ENCODE results near the gene CAP1.

The CAP1 gene

DNA sequence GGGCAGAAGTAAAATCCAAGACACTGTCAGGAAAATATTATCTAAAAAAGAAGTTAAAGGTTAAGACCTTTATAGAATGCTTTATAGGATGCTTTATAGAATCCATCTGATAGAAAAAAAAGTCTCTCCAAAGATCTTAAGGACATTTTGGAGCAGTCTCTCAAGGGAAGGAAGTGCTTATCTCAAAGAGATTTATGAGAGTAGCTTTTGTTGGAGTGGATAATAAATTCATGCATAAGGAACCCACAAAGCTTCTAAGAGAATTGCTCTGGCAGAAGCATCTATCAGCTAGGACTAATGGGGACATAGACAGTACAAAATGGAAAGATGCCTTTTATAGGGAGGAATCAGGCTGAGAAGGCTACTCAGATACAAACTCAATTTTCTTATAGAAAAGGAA lies 12.9 kb upstream of the CAP1 start:
- H3K27me3 ChIP-seq = peaks cover 0 to 13% of the 10 kb centered on the region in 2 donors
- no peaks in the 10 kb centered on the region for H3K4me1 ChIP-seq
- H3K27ac ChIP-seq = no peak overlapping the region
- no peak overlapping the region for H3K4me3 ChIP-seq
- TF ChIP-seq, protein P1, sequence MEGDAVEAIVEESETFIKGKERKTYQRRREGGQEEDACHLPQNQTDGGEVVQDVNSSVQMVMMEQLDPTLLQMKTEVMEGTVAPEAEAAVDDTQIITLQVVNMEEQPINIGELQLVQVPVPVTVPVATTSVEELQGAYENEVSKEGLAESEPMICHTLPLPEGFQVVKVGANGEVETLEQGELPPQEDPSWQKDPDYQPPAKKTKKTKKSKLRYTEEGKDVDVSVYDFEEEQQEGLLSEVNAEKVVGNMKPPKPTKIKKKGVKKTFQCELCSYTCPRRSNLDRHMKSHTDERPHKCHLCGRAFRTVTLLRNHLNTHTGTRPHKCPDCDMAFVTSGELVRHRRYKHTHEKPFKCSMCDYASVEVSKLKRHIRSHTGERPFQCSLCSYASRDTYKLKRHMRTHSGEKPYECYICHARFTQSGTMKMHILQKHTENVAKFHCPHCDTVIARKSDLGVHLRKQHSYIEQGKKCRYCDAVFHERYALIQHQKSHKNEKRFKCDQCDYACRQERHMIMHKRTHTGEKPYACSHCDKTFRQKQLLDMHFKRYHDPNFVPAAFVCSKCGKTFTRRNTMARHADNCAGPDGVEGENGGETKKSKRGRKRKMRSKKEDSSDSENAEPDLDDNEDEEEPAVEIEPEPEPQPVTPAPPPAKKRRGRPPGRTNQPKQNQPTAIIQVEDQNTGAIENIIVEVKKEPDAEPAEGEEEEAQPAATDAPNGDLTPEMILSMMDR (IDR thresholded peaks at IDR 0.05) = no peak
- DNase-seq = no peak
- peaks cover 0 to 4% (median 0%) of the 10 kb centered on the region in 3 donors for H3K9me3 ChIP-seq
- no peaks in the 10 kb centered on the region for H3K36me3 ChIP-seq
- intact Hi-C loops (cut with DNase I; ENCODE audit: low total_unique reads) = no loop called here

DNA sequence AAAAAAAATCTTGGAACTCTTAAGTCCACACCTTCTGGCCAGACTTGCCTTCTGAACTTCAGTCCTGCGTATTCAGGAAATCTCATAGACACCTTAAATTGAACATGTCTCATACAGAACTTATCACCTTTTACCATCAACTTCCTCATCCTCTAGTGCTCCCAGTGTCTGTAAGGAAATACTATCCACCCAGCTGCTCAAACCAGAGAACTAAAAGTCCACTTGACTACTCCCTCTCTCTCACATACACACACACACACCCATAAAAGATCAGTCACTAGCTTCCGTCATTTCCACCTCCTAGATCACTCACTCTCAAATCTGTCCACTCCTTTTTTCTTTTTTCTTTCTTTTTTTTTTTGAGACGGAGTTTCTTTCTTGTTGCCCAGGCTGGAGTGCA lies 10.9 kb upstream of the CAP1 start:
- no peak for DNase-seq
- Histone ChIP-seq H3K9me3 (no peaks in the 10 kb centered on the region), H3K4me3 (no peak overlapping the region), H3K4me1 (no peaks in the 10 kb centered on the region), H3K27ac (no peak overlapping the region), H3K36me3 (no peaks in the 10 kb centered on the region), H3K27me3 (peaks cover 0 to 9% of the 10 kb centered on the region in 2 donors)
- intact Hi-C loops (cut with DNase I; ENCODE audit: low total_unique reads) = no loop called here
- TF ChIP-seq, protein P1 (IDR thresholded peaks at IDR 0.05) = no peak

DNA sequence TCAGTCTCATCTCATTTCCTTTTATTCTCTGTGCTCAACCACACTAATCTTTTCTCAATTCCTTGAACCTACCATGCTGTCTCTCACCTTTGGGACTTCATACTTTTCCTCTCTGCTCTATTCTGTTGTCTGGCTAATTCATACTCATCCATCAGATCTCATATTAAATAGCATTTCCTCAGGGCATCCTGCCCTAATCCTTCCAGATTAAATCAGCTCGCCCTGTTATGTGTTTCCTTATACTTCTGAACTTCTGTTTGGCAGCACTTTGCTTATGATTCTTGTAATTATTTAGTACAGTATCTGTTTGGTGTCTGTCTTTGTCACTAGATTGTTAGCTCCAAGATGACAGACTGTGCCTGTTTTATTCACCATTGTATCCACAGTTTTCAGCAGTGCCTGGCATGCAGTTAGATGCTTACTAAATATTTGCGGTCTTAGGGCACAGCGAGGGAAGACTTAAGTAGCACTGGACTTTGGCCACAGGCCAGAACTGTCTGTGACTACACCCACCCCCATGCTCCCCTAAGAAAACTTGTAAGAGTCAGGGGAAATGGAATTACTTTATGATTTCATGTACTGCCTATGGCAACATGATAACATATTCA lies 9.9 kb upstream of the CAP1 start:
- Histone ChIP-seq H3K27ac (no peak overlapping the region), H3K36me3 (no peaks in the 10 kb centered on the region), H3K27me3 (peaks cover 0 to 6% of the 10 kb centered on the region in 2 donors), H3K4me3 (no peak overlapping the region), H3K4me1 (no peaks in the 10 kb centered on the region), H3K9me3 (no peaks in the 10 kb centered on the region)
- TF ChIP-seq, protein P1 (IDR thresholded peaks at IDR 0.05) = no peak
- intact Hi-C loops (cut with DNase I; ENCODE audit: low total_unique reads) = no loop called here
- no peak for DNase-seq

DNA sequence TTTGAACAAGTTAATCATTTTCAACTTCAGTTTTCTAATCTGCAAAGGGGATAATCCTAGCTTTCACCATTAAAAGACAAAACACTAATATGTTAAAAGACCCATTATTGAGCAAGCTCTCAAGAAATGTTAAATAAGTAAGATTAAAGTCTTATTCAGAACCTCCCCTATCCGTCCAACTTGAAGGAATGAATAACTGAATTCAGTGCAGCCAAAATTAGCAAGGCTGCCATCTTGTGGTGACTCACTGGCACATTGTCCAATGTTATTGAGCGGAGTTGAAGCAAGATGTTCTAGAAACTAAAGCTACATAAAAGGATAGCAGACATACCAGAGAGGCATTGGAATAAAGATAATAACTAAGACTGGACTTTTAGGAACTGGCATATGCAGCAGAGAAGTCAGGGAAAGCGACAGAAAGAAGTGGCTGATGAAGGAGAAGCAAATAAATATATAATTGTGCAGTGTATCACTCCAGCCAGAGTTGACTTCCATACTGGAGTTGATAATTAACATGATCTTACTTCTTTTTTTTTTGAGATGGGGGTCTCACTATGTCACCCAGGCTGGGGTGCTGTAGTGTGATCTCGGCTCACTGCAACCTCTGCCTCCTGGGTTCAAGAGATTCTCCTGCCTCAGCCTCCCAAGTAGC lies 8.2 kb upstream of the CAP1 start:
- H3K9me3 ChIP-seq = no peaks in the 10 kb centered on the region
- H3K27me3 ChIP-seq = no peaks in the 10 kb centered on the region
- H3K4me1 ChIP-seq = peaks cover 0 to 14% (median 13%) of the 10 kb centered on the region in 4 donors
- intact Hi-C loops (cut with DNase I; ENCODE audit: low total_unique reads) = no loop called here
- H3K27ac ChIP-seq = no peak overlapping the region
- no peak overlapping the region for H3K4me3 ChIP-seq
- peak in 1 of 2 donors; percentile 41 for DNase-seq
- H3K36me3 ChIP-seq = no peaks in the 10 kb centered on the region
- TF ChIP-seq, protein P1 (IDR thresholded peaks at IDR 0.05) = peak; percentile 43 to 44

DNA sequence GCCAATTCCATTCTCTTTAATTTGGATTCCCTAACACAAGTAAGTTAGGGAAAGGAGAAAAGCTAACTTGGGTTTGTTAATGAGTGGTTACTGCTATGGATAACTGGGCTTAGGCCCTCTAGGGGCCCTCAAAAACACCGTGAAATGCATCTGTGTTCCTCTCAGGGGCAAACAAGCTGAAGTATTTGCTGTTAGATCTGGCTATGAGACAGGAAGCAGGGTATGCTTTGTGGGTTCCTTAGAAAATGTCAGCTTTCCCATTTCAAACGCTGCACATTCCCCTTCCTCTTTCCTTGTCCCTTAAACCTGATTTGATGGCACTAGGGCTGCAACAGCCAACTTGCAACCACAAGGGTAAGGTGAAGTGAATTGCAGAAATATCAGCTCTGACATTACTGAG lies 5.7 kb upstream of the CAP1 start:
- Histone ChIP-seq H3K4me3 (no peak overlapping the region), H3K9me3 (no peaks in the 10 kb centered on the region), H3K27me3 (no peaks in the 10 kb centered on the region), H3K27ac (no peak overlapping the region), H3K36me3 (no peaks in the 10 kb centered on the region), H3K4me1 (peaks cover 0 to 29% (median 27%) of the 10 kb centered on the region in 4 donors)
- DNase-seq = no peak
- TF ChIP-seq, protein P1 (IDR thresholded peaks at IDR 0.05) = no peak
- intact Hi-C loops (cut with DNase I; ENCODE audit: low total_unique reads) = no loop called here

Measured in tibial artery (tissue), 4 donors.